HepG2 (cell line): ENCODE data around the gene PLIN4.

ENCODE experiments used
- CHD2 ChIP-seq: IDR thresholded peaks from 2 replicates; pipeline ENCODE4 v1.6.1; 2011; ENCODE audit warnings: low read depth, low read length, improper control_type of control experiment
- CTCF ChIP-seq: sonication (generic); formaldehyde crosslinking; IDR thresholded peaks from 2 replicates; pipeline ENCODE4 v1.5.0; 2020; ENCODE audit warnings: mild to moderate bottlenecking, missing genetic modification reagents, moderate library complexity
- JUN ChIP-seq: sonication (generic); formaldehyde crosslinking; IDR thresholded peaks from 2 replicates; pipeline ENCODE4 v1.4.0; 2020; ENCODE audit warnings: mild to moderate bottlenecking, missing genetic modification reagents
- NR2F6 ChIP-seq, 2 experiments: IDR thresholded peaks; 2 replicates each; pipeline ENCODE4 v1.6.1; 2016; ENCODE audit warnings: antibody characterized with exemption in 1 of 2, mild to moderate bottlenecking in 1 of 2
- ZNF329 ChIP-seq: sonication (generic); formaldehyde crosslinking; IDR thresholded peaks from 2 replicates; pipeline ENCODE4 v1.9.0; 2021; ENCODE audit warnings: low read depth, mild to moderate bottlenecking, missing genetic modification reagents

- TF ChIP-seq CTCF (CRISPR knock-in tag) (no peak), JUN (no peak), NR2F6 (IDR thresholded peaks at IDR 0.05) (no peak), NR2F6 (CRISPR knock-in tag; IDR thresholded peaks at IDR 0.05) (no peak), ZNF329 (no peak), CHD2 (no peak)
These were observed 43.7 kb downstream of the PLIN4 start for GRCh38 chr19:4474514-4475022.
